Measurements from ENCODE around the gene CCL24.

- TF ChIP-seq POLR2A (IDR thresholded peaks at IDR 0.05) (no peak), CTCF (IDR thresholded peaks at IDR 0.05) (no peak)
Measured at GRCh38 chr7:75847707-75848106, 34.1 kb upstream of the CCL24 start.
